ENCODE data around the gene ANKRD63.

- no peak for TF ChIP-seq CTCF (IDR thresholded peaks at IDR 0.05)
- no peak for TF ChIP-seq POLR2A (IDR thresholded peaks at IDR 0.05)
These were observed 15.2 kb downstream of the ANKRD63 start for GRCh38 chr15:40267670-40268069.

All from gastroesophageal sphincter (tissue), 3 donors.